SKM-1 (cell line): Measurements from ENCODE around the gene KIAA0753.

Source experiments
- DNase-seq: peaks from one replicate; lab custom pipeline; 2025; ENCODE audit not compliant: unreplicated experiment; lab: John Stamatoyannopoulos, UW

Gene KIAA0753

GRCh38 chr17:6642592-6642991 is 2.1 kb upstream of the KIAA0753 start:
- no peak for DNase-seq

- no peak for DNase-seq
Observed at GRCh38 chr17:6641247-6641863, 844 bp upstream of the KIAA0753 start.

DNA sequence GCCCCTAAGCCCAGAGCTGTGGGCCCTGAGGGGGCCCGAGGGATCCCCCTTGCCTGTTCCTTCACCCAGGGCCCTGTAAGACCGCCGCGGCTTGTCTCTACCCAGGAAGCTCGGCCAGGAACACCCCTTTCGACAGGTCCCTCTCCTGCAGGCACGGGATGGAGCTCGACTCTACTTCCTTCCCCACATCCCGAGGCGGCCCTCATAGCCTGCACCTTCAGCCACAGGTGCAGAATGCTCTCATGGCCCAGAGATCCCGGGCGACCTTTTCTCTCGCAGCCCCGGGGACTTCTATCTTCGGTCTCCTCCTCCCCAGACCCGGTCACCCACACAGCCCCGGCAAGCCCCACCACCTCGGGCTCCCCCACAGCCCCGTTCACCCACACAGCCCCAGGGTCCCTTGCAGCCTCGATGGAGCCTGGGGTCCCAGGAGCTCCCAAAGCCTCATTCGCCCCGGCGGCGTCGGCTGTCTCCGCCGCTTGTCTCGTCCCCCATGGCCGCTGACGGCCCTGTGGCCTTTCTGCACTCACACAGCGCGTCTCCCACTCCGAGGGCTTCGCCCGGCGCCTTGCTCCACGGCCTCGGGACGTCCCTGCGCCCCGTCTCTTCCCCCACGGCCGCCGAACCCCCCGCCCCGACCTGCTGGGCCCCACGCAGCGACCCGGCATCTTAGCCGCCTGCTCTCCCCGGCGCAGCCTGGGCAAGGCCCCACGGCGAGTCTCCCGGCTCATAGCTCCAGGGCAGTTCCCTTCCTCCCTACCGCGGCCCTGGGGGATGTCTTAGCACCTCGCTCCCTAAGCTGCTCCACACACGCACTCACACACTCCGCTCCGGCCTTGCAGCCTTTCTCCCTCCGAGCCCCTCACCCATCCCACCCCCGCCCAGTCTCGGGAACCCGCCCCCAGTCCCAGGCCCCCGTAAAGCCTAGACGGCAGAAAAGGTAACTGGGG is 650 bp downstream of the KIAA0753 start:
- DNase-seq, result no peak

DNA sequence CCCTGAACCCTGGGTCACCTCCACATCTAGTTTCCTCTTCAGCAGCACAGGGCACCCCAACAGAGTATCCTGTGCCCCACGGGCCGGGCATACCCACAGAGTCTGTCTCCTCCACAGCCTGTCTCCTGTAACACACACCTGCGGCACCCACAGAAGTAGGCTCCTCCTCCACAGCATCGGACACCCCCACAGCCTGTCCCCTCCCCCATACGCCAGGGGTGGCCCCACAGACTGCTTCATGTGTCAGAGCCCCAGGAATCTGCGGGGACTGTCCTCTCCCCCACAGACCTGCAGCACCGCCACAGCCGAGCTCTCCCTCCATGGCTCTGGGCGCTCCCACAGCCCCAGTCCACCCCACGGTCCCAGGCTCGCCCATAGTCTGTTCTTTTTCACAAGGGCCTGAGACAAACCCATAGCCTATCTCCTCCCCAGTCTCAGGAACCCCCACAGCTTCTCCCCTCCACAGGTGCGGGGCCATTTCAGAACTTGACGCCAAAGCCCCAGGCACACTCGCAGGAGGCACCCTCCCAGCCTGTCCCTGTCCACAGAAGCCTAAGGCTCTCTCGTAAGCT is 1.4 kb downstream of the KIAA0753 start:
- no peak for DNase-seq

DNA sequence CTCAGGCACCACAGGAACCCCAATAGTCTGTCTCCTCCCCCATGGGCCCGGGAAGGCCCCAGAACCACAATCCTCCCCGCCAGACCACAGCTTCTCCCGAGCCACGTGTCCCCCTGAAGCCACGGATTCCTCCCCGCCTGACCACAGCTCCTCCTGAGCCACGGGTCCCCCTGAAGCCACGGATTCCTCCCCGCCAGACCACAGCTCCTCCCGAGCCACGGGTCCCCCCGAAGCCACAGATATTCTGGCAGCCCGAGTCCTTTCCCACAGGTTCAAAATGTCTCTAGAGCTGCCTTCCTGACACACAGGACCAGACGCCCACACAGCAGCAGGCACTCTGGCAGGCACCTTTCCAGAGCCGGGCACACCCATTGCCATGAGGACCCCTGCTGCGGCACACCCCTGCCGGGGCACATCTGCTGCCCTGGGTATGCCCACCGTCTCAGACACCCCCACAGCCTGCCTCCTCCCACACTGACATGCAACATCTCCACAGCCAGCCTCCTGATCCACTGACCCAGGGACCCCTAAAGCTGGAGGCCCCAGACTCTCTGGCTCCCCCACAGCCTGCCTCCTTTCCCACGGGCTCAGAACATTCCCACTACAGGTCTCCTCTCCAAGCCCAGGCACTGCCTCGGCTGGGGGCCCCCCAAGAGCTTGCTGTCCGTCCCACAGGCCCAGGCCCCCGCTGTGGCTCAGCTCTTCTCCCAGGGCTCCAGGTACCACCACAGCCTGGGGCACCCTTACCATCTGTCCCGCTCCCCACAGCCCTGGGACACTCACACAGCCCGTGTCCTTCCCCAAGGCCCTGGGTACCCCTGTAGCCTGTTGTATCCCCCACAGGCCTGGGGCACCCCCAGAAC is 2.2 kb downstream of the KIAA0753 start:
- no peak for DNase-seq

- DNase-seq, result no peak
Observed at GRCh38 chr17:6637458-6637840, 3.1 kb downstream of the KIAA0753 start.

DNA sequence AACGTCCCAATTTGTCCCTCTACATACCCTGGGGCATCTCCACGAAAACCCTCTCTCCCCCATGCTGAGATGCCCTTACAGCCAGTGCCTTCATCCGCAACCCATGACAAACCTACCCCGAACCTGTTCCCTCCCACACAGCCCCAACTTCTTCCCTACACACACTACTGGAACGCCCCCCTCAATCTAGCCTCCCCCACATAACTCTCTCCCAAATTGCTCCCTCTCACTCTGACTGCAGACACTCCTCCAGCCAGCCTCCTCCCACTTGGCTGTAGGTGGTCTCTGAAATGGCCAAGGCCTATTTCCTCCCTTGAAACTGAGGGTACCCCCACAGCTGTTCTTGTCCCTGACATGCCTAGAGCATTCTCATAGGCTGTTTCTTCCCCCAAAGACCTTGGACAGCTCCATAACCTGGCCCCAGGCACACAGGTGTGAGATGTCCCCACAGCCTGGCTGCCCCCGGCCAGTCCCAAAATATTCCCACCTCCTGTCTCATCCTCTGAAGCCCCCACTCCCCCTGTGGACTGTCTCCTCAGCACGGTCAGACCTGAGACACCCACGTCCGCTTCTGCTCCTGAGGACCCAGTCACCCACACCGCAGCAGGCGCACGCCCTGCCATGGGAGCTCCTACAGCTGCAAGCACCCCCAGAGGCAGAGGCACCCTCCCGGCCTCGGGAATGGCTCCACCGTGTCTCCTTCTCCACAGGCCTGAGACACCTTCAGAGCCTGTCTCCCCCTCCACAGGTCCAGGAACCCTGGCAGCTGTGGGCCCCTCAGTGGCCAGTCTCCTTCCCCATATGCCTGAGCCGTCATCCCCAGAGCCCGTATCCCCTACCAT is 3.7 kb downstream of the KIAA0753 start:
- DNase-seq, result no peak

DNA sequence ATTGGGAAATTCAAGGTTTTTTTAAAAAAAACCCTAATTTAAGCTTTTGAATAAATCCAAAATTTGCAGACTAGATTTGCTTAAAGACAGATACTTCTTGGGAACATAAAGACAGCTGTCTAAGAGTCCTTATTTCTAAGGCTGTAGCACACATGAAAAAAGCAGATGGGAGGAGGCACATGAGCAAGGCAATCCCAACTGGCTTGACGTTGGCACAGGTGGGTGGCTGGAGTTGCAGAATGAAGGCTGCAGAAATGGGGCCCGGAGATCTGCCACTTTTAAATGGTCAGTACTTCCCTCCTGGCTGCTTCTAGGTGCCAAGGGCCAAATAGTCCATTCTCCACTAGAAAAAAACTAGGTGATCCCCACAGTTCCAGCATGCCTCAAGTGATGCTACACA is 4.4 kb downstream of the KIAA0753 start:
- DNase-seq, result no peak

- no peak for DNase-seq
Observed at GRCh38 chr17:6633263-6633662, 7.2 kb downstream of the KIAA0753 start.

- DNase-seq, result no peak
Observed at GRCh38 chr17:6632530-6632929, 8.0 kb downstream of the KIAA0753 start.

- no peak for DNase-seq
Observed at GRCh38 chr17:6630390-6630789, 10.1 kb downstream of the KIAA0753 start.

DNA sequence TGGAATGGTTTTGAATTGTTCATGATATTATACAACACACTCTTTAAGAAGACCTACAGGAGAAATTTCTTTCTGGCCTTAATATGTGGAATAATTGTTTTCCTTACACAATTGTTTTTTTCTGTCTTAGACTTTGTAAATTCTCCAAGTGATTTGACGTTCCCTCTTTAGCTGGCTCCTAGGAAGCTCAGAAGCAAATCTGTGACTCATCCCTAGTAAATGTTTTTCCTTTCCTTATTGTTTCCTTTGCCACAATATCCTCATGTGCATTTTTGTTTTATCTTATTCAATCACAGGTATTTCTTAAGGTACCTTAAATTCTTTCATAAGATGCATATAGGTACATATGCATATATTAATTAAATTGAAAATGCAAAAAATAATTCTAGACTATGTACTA is 13.5 kb downstream of the KIAA0753 start:
- no peak for DNase-seq

DNA sequence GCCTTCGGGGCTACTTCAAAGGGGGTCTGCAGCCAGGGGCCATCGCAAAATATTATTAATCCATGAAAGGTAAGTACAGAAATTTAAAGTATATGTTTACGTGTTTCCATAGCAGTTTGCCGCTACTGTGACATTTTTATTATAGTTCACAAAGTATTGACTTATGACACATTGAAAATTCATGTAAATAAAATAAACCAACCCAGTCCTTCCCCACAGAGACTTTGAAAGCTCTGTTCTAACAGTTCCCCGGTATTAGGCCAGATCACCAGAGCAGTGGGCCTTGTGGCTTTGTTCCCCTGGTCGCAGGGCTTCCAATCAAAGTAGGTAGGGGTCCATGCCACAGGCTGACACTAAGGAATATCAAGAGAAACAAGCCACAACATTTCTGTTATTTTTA is 13.9 kb downstream of the KIAA0753 start:
- no peak for DNase-seq

- DNase-seq, result no peak
Observed at GRCh38 chr17:6623941-6624340, 16.6 kb downstream of the KIAA0753 start.

DNA sequence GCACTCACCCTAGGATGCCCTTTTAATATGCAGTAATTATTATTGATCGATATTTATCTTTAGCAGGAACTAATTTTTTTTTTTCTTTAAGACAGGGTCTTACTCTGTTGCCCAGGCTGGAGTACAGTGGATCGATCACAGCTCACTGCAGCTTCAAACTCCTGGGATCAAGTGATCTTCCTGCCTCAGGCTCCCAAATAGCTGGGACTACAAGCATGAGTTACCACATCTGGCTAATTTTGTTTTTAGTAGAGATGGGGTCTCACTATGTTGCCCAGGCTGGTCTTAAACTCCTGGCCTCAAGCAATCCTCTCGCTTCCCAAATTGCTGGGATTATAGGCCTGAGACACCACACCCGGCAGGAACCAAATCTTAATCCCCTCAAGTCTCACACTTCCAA is 29.3 kb downstream of the KIAA0753 start:
- DNase-seq, result no peak

GRCh38 chr17:6610011-6610410 is 30.5 kb downstream of the KIAA0753 start:
- DNase-seq, result no peak

DNA sequence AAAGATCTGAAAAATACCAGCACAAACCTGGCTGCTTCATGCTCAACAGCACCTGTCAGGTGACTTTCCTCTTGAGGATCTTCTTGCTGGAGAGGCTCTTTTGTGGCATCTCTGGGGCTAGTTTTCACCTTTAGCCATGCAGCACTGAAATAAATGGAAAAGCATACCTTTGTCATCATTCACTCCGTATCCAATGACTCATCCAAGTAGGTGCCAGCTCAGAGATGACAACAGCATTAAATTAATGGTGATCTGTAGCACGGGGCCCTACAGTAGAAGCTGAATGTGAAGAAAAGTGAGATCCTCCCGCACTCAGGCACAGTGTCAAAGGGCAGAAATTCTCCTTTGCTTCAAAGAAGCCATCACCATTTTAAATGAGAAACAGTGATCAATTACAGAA is 32.2 kb downstream of the KIAA0753 start:
- DNase-seq, result no peak

GRCh38 chr17:6605142-6605541 is 35.4 kb downstream of the KIAA0753 start:
- no peak for DNase-seq

DNA sequence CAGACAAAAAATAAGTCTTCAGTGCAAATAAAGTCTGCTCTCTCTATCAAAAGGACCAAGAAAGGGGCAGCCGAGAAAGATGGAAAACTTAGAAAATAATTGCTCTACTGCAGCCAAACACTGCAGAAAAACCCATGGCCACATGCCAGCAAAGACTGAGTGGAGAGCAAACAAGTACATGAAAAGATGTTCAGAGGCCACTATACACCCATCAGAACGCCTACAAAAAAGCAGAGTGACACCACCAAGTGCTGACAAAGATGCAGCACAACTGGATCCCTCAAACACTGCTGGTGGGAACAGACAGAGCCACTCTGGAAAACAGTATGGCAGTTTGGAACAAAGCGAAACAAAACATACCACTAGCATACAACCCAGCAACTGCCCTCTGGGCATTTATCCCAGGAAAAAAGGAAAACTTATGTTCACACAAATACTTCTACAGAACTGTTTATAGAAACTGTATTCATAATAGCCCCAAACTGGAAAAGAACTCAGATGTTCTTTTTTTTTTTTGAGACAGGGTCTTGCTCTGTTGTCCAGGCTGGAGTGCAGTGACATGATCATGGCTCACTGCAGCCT is 36.7 kb downstream of the KIAA0753 start:
- DNase-seq, result no peak

GRCh38 chr17:6602141-6602540 is 38.4 kb downstream of the KIAA0753 start:
- DNase-seq, result no peak
